Cardiac fibroblast (primary cell): ENCODE measurements around the gene ARID1B.

Experiments
- DNase-seq, 2 donors: peaks; one replicate each; pipeline versions ENCODE4 v3.0.0 to v3.0.0-alpha.2; 2010; ENCODE audit warnings: low read depth in 2 of 2
- H3K4me3 ChIP-seq, 2 donors: replicated peaks in 1 of 2; 1 replicate in 1 of 2; 2 replicates in 1 of 2; pipeline ENCODE4 v1.5.1; 2011; ENCODE audit warnings: low read depth in 2 of 2, low read length in 2 of 2, mild to moderate bottlenecking in 2 of 2, moderate library complexity in 1 of 2
- CTCF ChIP-seq: IDR thresholded peaks from one replicate; pipeline ENCODE4 v1.5.1; 2011; ENCODE audit warnings: low read depth, mild to moderate bottlenecking, low read length, inconsistent platforms

Gene ARID1B

DNA sequence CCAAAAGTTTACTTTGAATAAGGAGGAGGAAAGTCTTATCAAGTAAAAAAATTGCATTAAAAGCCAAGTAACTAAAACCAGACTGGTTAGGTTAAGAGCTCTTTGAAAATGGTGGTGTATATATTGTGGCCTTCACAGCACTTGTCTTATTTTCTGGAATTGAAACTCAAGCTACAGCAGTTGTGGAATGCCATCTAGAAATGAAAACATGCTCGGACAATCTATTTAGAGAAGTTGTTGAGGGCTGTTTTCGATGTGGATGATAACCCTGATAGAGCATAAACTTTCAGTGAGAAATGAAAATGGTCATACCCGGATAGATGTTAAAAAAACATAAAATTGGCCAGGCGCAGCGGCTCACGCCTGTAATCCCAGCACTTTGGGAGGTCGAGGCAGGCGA lies 47.0 kb downstream of the ARID1B start:
- no peak overlapping the region for H3K4me3 ChIP-seq
- no peak for DNase-seq
- TF ChIP-seq CTCF = no peak

- no peak for TF ChIP-seq CTCF
- no peak overlapping the region for H3K4me3 ChIP-seq
- DNase-seq = no peak
Measured at GRCh38 chr6:156825475-156825874, 48.3 kb downstream of the ARID1B start.

DNA sequence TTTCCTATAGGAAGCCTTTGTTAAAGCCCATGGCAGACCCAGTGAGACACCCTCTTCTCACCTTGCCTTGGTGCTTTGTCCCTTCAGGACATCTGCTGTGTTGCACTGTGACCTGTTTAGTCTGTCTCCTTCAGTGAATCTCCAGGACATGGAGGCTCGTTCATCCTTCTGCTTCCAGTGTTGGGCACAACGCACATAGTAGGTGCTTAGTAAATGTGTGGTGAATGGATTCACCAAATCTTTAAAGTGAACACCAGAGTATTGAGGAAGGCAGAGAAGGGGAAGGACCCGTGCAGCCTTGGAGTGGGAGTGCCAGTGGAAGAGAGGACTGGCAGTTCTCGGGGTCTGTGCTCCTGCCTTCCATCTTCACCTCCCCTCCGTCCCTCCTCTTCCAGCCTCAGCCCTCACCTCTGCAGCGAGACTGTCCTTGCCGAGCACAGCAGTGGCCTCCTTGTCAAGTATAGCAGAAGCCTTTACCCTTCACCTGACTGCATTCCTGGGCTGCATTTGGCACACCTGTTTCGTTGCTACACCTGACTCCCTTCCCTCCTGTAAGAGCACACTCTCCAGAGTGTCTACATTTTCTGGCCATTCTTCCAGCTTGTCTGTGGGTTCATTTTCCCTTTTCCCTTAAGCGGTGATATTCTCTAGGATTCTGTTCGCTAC lies 49.2 kb downstream of the ARID1B start:
- no peak overlapping the region for H3K4me3 ChIP-seq
- no peak for TF ChIP-seq CTCF
- DNase-seq = no peak

DNA sequence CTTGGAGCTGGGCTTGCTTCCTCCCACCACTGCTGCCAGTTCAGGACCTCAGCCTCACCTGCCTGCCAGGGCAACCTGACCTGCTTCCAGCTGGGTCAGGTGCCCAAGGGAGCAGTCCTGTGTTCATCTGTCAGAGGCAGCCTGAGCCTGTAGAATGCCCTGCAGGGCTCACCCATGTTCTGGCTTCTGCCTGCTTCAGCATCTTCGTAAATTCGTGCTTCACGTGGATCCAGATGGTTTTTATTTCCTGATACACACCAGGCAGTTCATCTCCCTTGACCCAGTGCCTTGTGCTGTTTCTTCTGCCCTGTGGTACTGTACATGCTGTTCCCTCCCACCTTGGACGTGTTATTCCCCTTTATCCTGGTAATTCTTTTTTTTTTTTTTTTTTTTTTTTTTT lies 50.2 kb downstream of the ARID1B start:
- no peak for TF ChIP-seq CTCF
- DNase-seq = peak; percentile 16 to 19
- H3K4me3 ChIP-seq = no peak overlapping the region

DNA sequence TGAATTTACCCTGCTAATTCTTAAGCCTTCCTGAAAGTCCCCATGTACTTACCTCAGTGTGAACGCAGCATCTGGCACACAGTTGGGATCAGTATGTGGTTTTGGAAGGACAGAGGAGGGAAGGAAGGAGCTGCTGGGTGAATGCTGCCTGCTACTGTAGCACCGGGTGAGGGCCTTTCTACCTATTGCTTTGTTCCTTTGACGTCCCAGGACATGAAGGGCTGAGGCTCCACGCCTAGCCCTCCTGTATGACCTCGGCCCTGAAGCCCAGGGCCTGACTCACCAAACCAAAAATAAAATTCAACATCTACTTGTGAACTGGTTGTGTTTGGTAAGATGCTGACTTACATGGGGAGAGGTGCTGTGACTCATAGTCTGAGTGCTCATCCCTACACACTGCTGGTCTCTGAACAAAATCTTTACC lies 51.1 kb downstream of the ARID1B start:
- no peak for TF ChIP-seq CTCF
- peak overlapping the region in 1 of 2 donors; percentile 21 for H3K4me3 ChIP-seq
- DNase-seq = peak; percentile 64 to 92

- no peak overlapping the region for H3K4me3 ChIP-seq
- DNase-seq = no peak
- TF ChIP-seq CTCF = no peak
Measured at GRCh38 chr6:156830126-156830525, 52.9 kb downstream of the ARID1B start.

DNA sequence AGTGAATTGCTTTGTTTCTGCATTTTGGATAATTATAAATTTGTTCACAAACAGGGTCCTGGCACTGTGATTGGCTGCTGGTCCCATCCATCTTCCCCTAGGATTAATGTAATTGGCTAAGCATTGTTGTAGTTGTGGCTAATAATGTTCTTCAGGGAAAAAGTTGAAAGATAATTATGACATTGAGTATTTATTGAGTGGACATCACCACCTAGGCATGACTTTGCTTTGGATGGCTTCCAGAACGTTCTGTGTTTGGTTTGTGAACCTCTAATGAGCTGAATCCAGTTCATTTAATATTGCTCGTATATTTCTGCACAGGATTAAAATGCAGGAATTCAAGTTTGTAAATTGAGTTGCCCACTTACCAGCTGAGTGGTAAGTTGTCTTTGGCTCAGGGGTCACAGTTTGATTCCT lies 55.1 kb downstream of the ARID1B start:
- H3K4me3 ChIP-seq = no peak overlapping the region

More for the DNA sequence above, 55.1 kb downstream of the ARID1B start:
- peak; percentile 68 to 75 for DNase-seq
- TF ChIP-seq CTCF = no peak
